K562 (cell line): ENCODE measurements around the gene GJC2. TPM values are rescaled to one million over a fixed set of nuclear protein-coding genes. Genes with fewer than 3 reads are reported as not detected.

ENCODE experiments used
- C11orf30 ChIP-seq: fragments of 450-650 bp; IDR thresholded peaks from 2 replicates; pipeline ENCODE4 v1.6.1; 2016; ENCODE audit warnings: low read depth, mild to moderate bottlenecking
- KDM2B ChIP-seq: fragments of 250-450 bp; sonication (Bioruptor Pico); IDR thresholded peaks from 2 replicates; pipeline ENCODE4 v1.8.0; 2021; ENCODE audit warnings: mild to moderate bottlenecking, moderate library complexity
- KHSRP ChIP-seq: fragments of 450-650 bp; IDR thresholded peaks from 2 replicates; pipeline ENCODE4 v1.6.1; 2017
- PCBP2 ChIP-seq: fragments of 200-400 bp; formaldehyde crosslinking; IDR thresholded peaks from 2 replicates; pipeline ENCODE4 v1.6.1; 2018; ENCODE audit warnings: low read length, low read depth, mild to moderate bottlenecking, moderate library complexity; ENCODE audit not compliant: poor library complexity, severe bottlenecking
- POLR2G ChIP-seq: fragments of 200-400 bp; formaldehyde crosslinking; IDR thresholded peaks from 2 replicates; pipeline ENCODE4 v1.6.1; 2017; ENCODE audit warnings: low read depth, mild to moderate bottlenecking, antibody characterized with exemption, low read length, moderate library complexity
- RBM15 ChIP-seq: fragments of 200-400 bp; formaldehyde crosslinking; IDR thresholded peaks from 2 replicates; pipeline ENCODE4 v1.6.1; 2018; ENCODE audit warnings: mild to moderate bottlenecking, low read length, moderate library complexity; ENCODE audit not compliant: insufficient read depth
- SMARCE1 ChIP-seq: fragments of 450-650 bp; IDR thresholded peaks from 2 replicates; pipeline ENCODE4 v1.7.1; 2016; ENCODE audit warnings: mild to moderate bottlenecking
- TGIF2 ChIP-seq: sonication (generic); formaldehyde crosslinking; IDR thresholded peaks from 2 replicates; pipeline ENCODE4 v1.8.1; 2022; ENCODE audit warnings: mild to moderate bottlenecking, missing genetic modification reagents, moderate library complexity
- polyA plus RNA-seq, 8 experiments: library from polyadenylated mRNA; depleted of rRNA in 4 of 8; stranded (reverse) in 5 of 8; unstranded in 3 of 8; fragments of >200 nt; fragmentation: Nextera tagmentation in 2 of 8; fragmentation: Illumina TruSeq in 1 of 8; extraction: Ambion mirVana in 2 of 8; extraction: Trizol in 1 of 8; gene quantifications; 2 replicates each; pipeline versions ENCODE4 v1.2.1 to v1.2.3, GENCODE V29; 2011 to 2014; ENCODE audit warnings: inconsistent platforms in 1 of 8, missing spikeins in 1 of 8
- total RNA-seq, 7 experiments: library from RNA; depleted of rRNA in 6 of 7; stranded (reverse); fragments of >200 nt in 6 of 7; fragmentation: Illumina TruSeq in 2 of 7; extraction: Trizol in 2 of 7; gene quantifications; 2 replicates each; pipeline versions ENCODE4 v1.2.1 to v1.2.3, GENCODE V29; 2011 to 2021; ENCODE audit warnings: low replicate concordance in 1 of 7
- TF ChIP-seq, protein P1 (sequence below): IDR thresholded peaks from 2 replicates; pipeline ENCODE4 v1.6.1; 2012; ENCODE audit warnings: low read depth, low read length, improper control_type of control experiment, borderline replicate concordance
- TF ChIP-seq, protein P2 (sequence below): IDR thresholded peaks from 3 replicates; pipeline ENCODE4 v1.6.1; 2011; ENCODE audit warnings: borderline replicate concordance, mild to moderate bottlenecking, moderate library complexity; ENCODE audit not compliant: insufficient read length; ENCODE audit errors: extremely low read depth
- TF ChIP-seq, protein P3 (sequence below): fragments of 450-650 bp; formaldehyde crosslinking; IDR thresholded peaks from 2 replicates; pipeline ENCODE4 v1.4.0; 2020; ENCODE audit warnings: mild to moderate bottlenecking, moderate library complexity
- TF ChIP-seq, protein P4 (sequence below): fragments of 250-450 bp; sonication (Bioruptor Pico); IDR thresholded peaks from 2 replicates; pipeline ENCODE4 v1.8.0; 2021; ENCODE audit warnings: borderline replicate concordance, mild to moderate bottlenecking, moderate library complexity; ENCODE audit not compliant: poor library complexity, severe bottlenecking

The GJC2 gene
- total and polyA plus RNA-seq, 9 of the 15 experiments (the other 6 are each of a cell fraction or from before 2014, with no cell fraction given), result 0.03 to 0.62 (median 0.11) TPM; not detected in 2

DNA sequence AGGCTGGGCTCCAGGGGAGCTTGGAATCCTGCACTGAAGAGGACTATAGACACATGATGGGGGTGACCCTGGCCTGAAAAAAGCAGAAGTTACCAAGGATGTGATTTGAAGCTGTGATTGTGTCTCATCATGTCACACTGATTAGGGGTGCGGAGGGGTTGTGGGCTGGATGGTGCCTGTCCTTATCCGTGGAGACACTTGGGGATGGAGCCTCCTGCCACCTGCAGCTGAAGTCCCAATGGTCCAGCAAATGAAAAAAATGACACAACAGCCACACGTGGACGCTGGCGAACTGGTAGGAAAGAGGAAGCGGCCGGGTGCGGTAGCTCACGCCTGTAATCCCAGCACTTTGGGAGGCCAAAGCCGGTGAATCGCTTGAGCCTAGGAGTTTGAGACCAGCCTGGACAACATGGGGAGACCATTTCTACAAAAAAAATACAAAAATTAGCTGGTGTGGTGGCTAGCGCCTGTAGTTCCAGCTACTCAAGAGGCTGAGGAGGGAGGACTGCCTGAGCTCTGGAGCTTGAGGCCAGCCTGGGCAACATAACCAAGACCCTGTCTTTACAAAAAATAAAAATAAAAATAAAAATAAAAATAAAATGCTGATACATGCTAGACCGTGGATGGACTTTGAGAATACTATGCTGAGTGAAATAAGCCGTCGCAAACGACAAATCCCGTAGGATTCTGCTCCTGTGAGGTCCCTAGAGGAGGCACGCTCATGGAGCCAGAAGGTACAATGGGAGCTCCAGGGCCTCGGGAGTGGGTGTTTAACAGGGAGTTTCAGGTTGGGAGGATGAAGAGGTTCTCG lies 15.0 kb downstream of the GJC2 start (continued):
- TF ChIP-seq, protein P1, sequence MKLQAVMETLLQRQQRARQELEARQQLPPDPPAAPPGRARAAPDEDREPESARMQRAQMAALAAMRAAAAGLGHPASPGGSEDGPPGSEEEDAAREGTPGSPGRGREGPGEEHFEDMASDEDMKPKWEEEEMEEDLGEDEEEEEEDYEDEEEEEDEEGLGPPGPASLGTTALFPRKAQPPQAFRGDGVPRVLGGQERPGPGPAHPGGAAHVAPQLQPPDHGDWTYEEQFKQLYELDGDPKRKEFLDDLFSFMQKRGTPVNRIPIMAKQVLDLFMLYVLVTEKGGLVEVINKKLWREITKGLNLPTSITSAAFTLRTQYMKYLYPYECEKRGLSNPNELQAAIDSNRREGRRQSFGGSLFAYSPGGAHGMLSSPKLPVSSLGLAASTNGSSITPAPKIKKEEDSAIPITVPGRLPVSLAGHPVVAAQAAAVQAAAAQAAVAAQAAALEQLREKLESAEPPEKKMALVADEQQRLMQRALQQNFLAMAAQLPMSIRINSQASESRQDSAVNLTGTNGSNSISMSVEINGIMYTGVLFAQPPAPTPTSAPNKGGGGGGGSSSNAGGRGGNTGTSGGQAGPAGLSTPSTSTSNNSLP, result no peak
- TF ChIP-seq RBM15, result no peak
- TF ChIP-seq SMARCE1, result peak; percentile 48
- TF ChIP-seq KDM2B (CRISPR knock-in tag), result no peak
- TF ChIP-seq, protein P2, sequence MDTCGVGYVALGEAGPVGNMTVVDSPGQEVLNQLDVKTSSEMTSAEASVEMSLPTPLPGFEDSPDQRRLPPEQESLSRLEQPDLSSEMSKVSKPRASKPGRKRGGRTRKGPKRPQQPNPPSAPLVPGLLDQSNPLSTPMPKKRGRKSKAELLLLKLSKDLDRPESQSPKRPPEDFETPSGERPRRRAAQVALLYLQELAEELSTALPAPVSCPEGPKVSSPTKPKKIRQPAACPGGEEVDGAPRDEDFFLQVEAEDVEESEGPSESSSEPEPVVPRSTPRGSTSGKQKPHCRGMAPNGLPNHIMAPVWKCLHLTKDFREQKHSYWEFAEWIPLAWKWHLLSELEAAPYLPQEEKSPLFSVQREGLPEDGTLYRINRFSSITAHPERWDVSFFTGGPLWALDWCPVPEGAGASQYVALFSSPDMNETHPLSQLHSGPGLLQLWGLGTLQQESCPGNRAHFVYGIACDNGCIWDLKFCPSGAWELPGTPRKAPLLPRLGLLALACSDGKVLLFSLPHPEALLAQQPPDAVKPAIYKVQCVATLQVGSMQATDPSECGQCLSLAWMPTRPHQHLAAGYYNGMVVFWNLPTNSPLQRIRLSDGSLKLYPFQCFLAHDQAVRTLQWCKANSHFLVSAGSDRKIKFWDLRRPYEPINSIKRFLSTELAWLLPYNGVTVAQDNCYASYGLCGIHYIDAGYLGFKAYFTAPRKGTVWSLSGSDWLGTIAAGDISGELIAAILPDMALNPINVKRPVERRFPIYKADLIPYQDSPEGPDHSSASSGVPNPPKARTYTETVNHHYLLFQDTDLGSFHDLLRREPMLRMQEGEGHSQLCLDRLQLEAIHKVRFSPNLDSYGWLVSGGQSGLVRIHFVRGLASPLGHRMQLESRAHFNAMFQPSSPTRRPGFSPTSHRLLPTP, result no peak
- no peak for TF ChIP-seq POLR2G
- no peak for TF ChIP-seq PCBP2
- no peak for TF ChIP-seq C11orf30
- TF ChIP-seq, protein P3, sequence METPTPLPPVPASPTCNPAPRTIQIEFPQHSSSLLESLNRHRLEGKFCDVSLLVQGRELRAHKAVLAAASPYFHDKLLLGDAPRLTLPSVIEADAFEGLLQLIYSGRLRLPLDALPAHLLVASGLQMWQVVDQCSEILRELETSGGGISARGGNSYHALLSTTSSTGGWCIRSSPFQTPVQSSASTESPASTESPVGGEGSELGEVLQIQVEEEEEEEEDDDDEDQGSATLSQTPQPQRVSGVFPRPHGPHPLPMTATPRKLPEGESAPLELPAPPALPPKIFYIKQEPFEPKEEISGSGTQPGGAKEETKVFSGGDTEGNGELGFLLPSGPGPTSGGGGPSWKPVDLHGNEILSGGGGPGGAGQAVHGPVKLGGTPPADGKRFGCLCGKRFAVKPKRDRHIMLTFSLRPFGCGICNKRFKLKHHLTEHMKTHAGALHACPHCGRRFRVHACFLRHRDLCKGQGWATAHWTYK (CRISPR knock-in tag), result 0 out of 2 replicates have a peak, but pooled peaks have one; percentile 20
- TF ChIP-seq, protein P4, sequence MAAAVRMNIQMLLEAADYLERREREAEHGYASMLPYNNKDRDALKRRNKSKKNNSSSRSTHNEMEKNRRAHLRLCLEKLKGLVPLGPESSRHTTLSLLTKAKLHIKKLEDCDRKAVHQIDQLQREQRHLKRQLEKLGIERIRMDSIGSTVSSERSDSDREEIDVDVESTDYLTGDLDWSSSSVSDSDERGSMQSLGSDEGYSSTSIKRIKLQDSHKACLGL (CRISPR knock-in tag), result no peak
- no peak for TF ChIP-seq KHSRP
- no peak for TF ChIP-seq TGIF2 (CRISPR knock-in tag)
